ENCODE data around the gene NHEJ1.

NHEJ1 gene

DNA sequence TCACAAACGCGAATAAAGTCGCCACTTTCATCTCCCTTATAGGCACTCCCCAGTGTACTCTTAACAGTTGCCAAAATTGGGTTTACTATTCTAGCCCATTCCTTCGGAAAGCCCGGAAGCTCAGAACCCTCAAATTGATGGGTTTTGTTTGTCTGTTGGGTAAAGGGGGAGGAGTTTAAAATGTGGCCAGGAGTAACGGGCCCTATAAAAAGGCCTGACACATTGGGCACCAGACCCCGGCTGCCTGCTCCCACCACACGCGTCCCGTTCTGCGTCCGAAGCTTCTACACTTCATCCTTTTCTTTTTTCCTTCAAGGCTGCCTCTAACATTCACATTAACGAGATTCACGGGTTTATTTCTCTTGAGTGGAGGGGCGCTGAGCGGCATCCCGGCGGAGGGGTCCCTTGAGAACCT is 837 bp downstream of the NHEJ1 start:
- Histone ChIP-seq H3K9me2 (replicated peaks; ENCODE audit: insufficient read depth, low read length) (no peaks in the 10 kb centered on the region), H4K20me1 (ENCODE audit: insufficient read depth, low read length) (no peaks in the 10 kb centered on the region), H3K27ac (ENCODE audit: low read length) (no peak overlapping the region), H3K36me3 (replicated peaks; ENCODE audit: insufficient read depth, low read length) (no peaks in the 10 kb centered on the region), H3F3A (ENCODE audit: insufficient read depth, low read length) (no peaks in the 10 kb centered on the region), H3K79me2 (ENCODE audit: low read length) (peaks cover 4% of the 10 kb centered on the region; the same call in 1 of the 2 replicates), H3K4me1 (ENCODE audit: low read length) (peaks cover 5% of the 10 kb centered on the region; the same call in 1 of the 2 replicates), H3K9me3 (replicated peaks; ENCODE audit: insufficient read depth, low read length) (no peaks in the 10 kb centered on the region), H2AFZ (ENCODE audit: low read length) (peak overlapping the region; percentile 72), H3K27me3 (replicated peaks; ENCODE audit: insufficient read depth, low read length) (no peaks in the 10 kb centered on the region), H3K4me3 (ENCODE audit: low read length) (peak overlapping the region; percentile 85), H3K4me2 (ENCODE audit: low read depth, low read length) (peak overlapping the region; percentile 75), H3K9ac (ENCODE audit: low read length) (peak overlapping the region; percentile 82; the same call in 1 of the 2 replicates)
- TF ChIP-seq EZH2 (optimal IDR thresholded peaks at IDR 0.05; ENCODE audit: low read depth, low read length) = no peak
- TF ChIP-seq, protein P1, sequence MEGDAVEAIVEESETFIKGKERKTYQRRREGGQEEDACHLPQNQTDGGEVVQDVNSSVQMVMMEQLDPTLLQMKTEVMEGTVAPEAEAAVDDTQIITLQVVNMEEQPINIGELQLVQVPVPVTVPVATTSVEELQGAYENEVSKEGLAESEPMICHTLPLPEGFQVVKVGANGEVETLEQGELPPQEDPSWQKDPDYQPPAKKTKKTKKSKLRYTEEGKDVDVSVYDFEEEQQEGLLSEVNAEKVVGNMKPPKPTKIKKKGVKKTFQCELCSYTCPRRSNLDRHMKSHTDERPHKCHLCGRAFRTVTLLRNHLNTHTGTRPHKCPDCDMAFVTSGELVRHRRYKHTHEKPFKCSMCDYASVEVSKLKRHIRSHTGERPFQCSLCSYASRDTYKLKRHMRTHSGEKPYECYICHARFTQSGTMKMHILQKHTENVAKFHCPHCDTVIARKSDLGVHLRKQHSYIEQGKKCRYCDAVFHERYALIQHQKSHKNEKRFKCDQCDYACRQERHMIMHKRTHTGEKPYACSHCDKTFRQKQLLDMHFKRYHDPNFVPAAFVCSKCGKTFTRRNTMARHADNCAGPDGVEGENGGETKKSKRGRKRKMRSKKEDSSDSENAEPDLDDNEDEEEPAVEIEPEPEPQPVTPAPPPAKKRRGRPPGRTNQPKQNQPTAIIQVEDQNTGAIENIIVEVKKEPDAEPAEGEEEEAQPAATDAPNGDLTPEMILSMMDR (IDR thresholded peaks at IDR 0.05; ENCODE audit: low read length) = no peak
- no peak for TF ChIP-seq EZH2phosphoT487 (IDR thresholded peaks at IDR 0.05; ENCODE audit: low read length)
- DNase-seq = no peak

GRCh38 chr2:219158586-219158985 is 2.0 kb downstream of the NHEJ1 start:
- no peak overlapping the region for H2AFZ ChIP-seq (ENCODE audit: low read length)
- no peak overlapping the region for H3K9ac ChIP-seq (ENCODE audit: low read length)
- TF ChIP-seq, protein P1 (IDR thresholded peaks at IDR 0.05; ENCODE audit: low read length) = no peak
- no peak for TF ChIP-seq EZH2 (optimal IDR thresholded peaks at IDR 0.05; ENCODE audit: low read depth, low read length)
- no peak for TF ChIP-seq EZH2phosphoT487 (IDR thresholded peaks at IDR 0.05; ENCODE audit: low read length)
- H3F3A ChIP-seq (ENCODE audit: insufficient read depth, low read length) = no peaks in the 10 kb centered on the region
- H3K36me3 ChIP-seq (replicated peaks; ENCODE audit: insufficient read depth, low read length) = peaks cover 3% of the 10 kb centered on the region; the same call in 1 of the 2 replicates
- no peak overlapping the region for H3K4me3 ChIP-seq (ENCODE audit: low read length)
- H3K9me2 ChIP-seq (replicated peaks; ENCODE audit: insufficient read depth, low read length) = no peaks in the 10 kb centered on the region
- peaks cover 5% of the 10 kb centered on the region; the same call in 1 of the 2 replicates for H3K4me1 ChIP-seq (ENCODE audit: low read length)
- H3K27ac ChIP-seq (ENCODE audit: low read length) = no peak overlapping the region
- no peak overlapping the region for H3K4me2 ChIP-seq (ENCODE audit: low read depth, low read length)
- H3K79me2 ChIP-seq (ENCODE audit: low read length) = peaks cover 8% of the 10 kb centered on the region; the same call in 1 of the 2 replicates
- H3K9me3 ChIP-seq (replicated peaks; ENCODE audit: insufficient read depth, low read length) = no peaks in the 10 kb centered on the region
- no peaks in the 10 kb centered on the region for H3K27me3 ChIP-seq (replicated peaks; ENCODE audit: insufficient read depth, low read length)
- DNase-seq = no peak
- no peaks in the 10 kb centered on the region for H4K20me1 ChIP-seq (ENCODE audit: insufficient read depth, low read length)

- no peak overlapping the region for H2AFZ ChIP-seq (ENCODE audit: low read length)
- H3F3A ChIP-seq (ENCODE audit: insufficient read depth, low read length) = no peaks in the 10 kb centered on the region
- peaks cover 8% of the 10 kb centered on the region; the same call in 1 of the 2 replicates for H3K79me2 ChIP-seq (ENCODE audit: low read length)
- no peak overlapping the region for H3K27ac ChIP-seq (ENCODE audit: low read length)
- no peak overlapping the region for H3K4me2 ChIP-seq (ENCODE audit: low read depth, low read length)
- no peak overlapping the region for H3K4me3 ChIP-seq (ENCODE audit: low read length)
- peaks cover 3% of the 10 kb centered on the region; the same call in 1 of the 2 replicates for H3K36me3 ChIP-seq (replicated peaks; ENCODE audit: insufficient read depth, low read length)
- TF ChIP-seq, protein P1 (IDR thresholded peaks at IDR 0.05; ENCODE audit: low read length) = no peak
- TF ChIP-seq EZH2phosphoT487 (IDR thresholded peaks at IDR 0.05; ENCODE audit: low read length) (no peak), EZH2 (optimal IDR thresholded peaks at IDR 0.05; ENCODE audit: low read depth, low read length) (no peak)
- H3K4me1 ChIP-seq (ENCODE audit: low read length) = peaks cover 5% of the 10 kb centered on the region; the same call in 1 of the 2 replicates
- no peaks in the 10 kb centered on the region for H3K27me3 ChIP-seq (replicated peaks; ENCODE audit: insufficient read depth, low read length)
- no peaks in the 10 kb centered on the region for H4K20me1 ChIP-seq (ENCODE audit: insufficient read depth, low read length)
- DNase-seq = no peak
- H3K9me2 ChIP-seq (replicated peaks; ENCODE audit: insufficient read depth, low read length) = no peaks in the 10 kb centered on the region
- no peak overlapping the region for H3K9ac ChIP-seq (ENCODE audit: low read length)
- no peaks in the 10 kb centered on the region for H3K9me3 ChIP-seq (replicated peaks; ENCODE audit: insufficient read depth, low read length)
Observed at GRCh38 chr2:219158025-219158424, 2.6 kb downstream of the NHEJ1 start.
